ENCODE results near the gene PPP1R9B. TPM values are rescaled to one million over a fixed set of nuclear protein-coding genes. Genes with fewer than 3 reads are reported as not detected.

PPP1R9B gene
- total RNA-seq, 1 experiment from 2014 or later, result 34.8 TPM

GRCh38 chr17:50165867-50166517 lies 15.5 kb upstream of the PPP1R9B start, which contains the start of gene SGCA:
Gene SGCA, plus strand, starts transcription at chr17:50166005. Its CDS starts 36 bp downstream, at chr17:50166041.
- no peak for TF ChIP-seq CTCF (IDR thresholded peaks at IDR 0.05; ENCODE audit: unreplicated experiment)
- Mint-ChIP-seq H3K4me1 (ENCODE audit: insufficient read depth, unreplicated experiment) (peaks cover 16% of the 10 kb centered on the region), H3K27me3 (ENCODE audit: insufficient read depth, unreplicated experiment) (no peaks in the 10 kb centered on the region), H3K4me3 (ENCODE audit: unreplicated experiment) (no peak within 1 kb of the TSS), H3K36me3 (ENCODE audit: insufficient read depth, unreplicated experiment) (peaks cover 5% of the 10 kb centered on the region), H3K9me3 (ENCODE audit: unreplicated experiment) (no peaks in the 10 kb centered on the region), H3K27ac (ENCODE audit: low read depth, unreplicated experiment) (no peak within 1 kb of the TSS)
- no peak for DNase-seq (ENCODE audit: unreplicated experiment)
- BruUV-seq (replicated peaks), result no TSS peak
- intact Hi-C loops (cut with micrococcal nuclease), result no loop called here
- POLR2A ChIA-PET, result interaction anchor here (1.4 kb wide), 1 partner anchor 32 kb away, joined by 3 read pairs; no protein-coding TSS in a partner anchor
- CTCF ChIA-PET, result interaction anchor here (0.6 to 2.4 kb wide), 5 partner anchors 31 to 132 kb away, joined by 3 to 8 read pairs (median 3); no protein-coding TSS in a partner anchor

GRCh38 chr17:50165466-50165865 lies 15.0 kb upstream of the PPP1R9B start:
- ChIA-PET POLR2A (interaction anchor here (0.7 to 1.4 kb wide), 2 partner anchors 14 to 33 kb away, joined by 3 read pairs; no protein-coding TSS in a partner anchor), CTCF (interaction anchor here (0.6 to 2.4 kb wide), 7 partner anchors 12 to 608 kb away, joined by 3 to 8 read pairs (median 3); no protein-coding TSS in a partner anchor)
- no peak for TF ChIP-seq CTCF (IDR thresholded peaks at IDR 0.05; ENCODE audit: unreplicated experiment)
- H3K27me3 Mint-ChIP-seq (ENCODE audit: insufficient read depth, unreplicated experiment), result no peaks in the 10 kb centered on the region
- no TSS peak for BruUV-seq (replicated peaks)
- peaks cover 5% of the 10 kb centered on the region for H3K36me3 Mint-ChIP-seq (ENCODE audit: insufficient read depth, unreplicated experiment)
- intact Hi-C loops (cut with micrococcal nuclease), result no loop called here
- peaks cover 20% of the 10 kb centered on the region for H3K4me1 Mint-ChIP-seq (ENCODE audit: insufficient read depth, unreplicated experiment)
- H3K27ac Mint-ChIP-seq (ENCODE audit: low read depth, unreplicated experiment), result no peak overlapping the region
- no peak overlapping the region for H3K4me3 Mint-ChIP-seq (ENCODE audit: unreplicated experiment)
- H3K9me3 Mint-ChIP-seq (ENCODE audit: unreplicated experiment), result no peaks in the 10 kb centered on the region
- DNase-seq (ENCODE audit: unreplicated experiment), result no peak

- ChIA-PET CTCF (interaction anchor here (0.6 to 2.4 kb wide), 6 partner anchors 13 to 608 kb away, joined by 3 to 8 read pairs (median 3); no protein-coding TSS in a partner anchor), POLR2A (interaction anchor here (0.7 to 1.4 kb wide), 2 partner anchors 14 to 33 kb away, joined by 3 read pairs; no protein-coding TSS in a partner anchor)
- Mint-ChIP-seq H3K9me3 (ENCODE audit: unreplicated experiment) (no peaks in the 10 kb centered on the region), H3K4me1 (ENCODE audit: insufficient read depth, unreplicated experiment) (peaks cover 20% of the 10 kb centered on the region), H3K27me3 (ENCODE audit: insufficient read depth, unreplicated experiment) (no peaks in the 10 kb centered on the region), H3K36me3 (ENCODE audit: insufficient read depth, unreplicated experiment) (peaks cover 5% of the 10 kb centered on the region), H3K4me3 (ENCODE audit: unreplicated experiment) (no peak overlapping the region), H3K27ac (ENCODE audit: low read depth, unreplicated experiment) (no peak overlapping the region)
- intact Hi-C loops (cut with micrococcal nuclease), result no loop called here
- BruUV-seq (replicated peaks), result no TSS peak
- no peak for DNase-seq (ENCODE audit: unreplicated experiment)
- TF ChIP-seq CTCF (IDR thresholded peaks at IDR 0.05; ENCODE audit: unreplicated experiment), result no peak
Measured at GRCh38 chr17:50165066-50165465, 14.6 kb upstream of the PPP1R9B start.

GRCh38 chr17:50164697-50164988 lies 14.2 kb upstream of the PPP1R9B start:
- CTCF ChIA-PET, result interaction anchor here (1.5 to 2.4 kb wide), 2 partner anchors 32 to 70 kb away, joined by 4 to 8 read pairs; no protein-coding TSS in a partner anchor
- peaks cover 5% of the 10 kb centered on the region for H3K36me3 Mint-ChIP-seq (ENCODE audit: insufficient read depth, unreplicated experiment)
- no TSS peak for BruUV-seq (replicated peaks)
- no peak for TF ChIP-seq CTCF (IDR thresholded peaks at IDR 0.05; ENCODE audit: unreplicated experiment)
- no peaks in the 10 kb centered on the region for H3K9me3 Mint-ChIP-seq (ENCODE audit: unreplicated experiment)
- no peaks in the 10 kb centered on the region for H3K27me3 Mint-ChIP-seq (ENCODE audit: insufficient read depth, unreplicated experiment)
- DNase-seq (ENCODE audit: unreplicated experiment), result no peak
- no peak overlapping the region for H3K27ac Mint-ChIP-seq (ENCODE audit: low read depth, unreplicated experiment)
- no peak overlapping the region for H3K4me3 Mint-ChIP-seq (ENCODE audit: unreplicated experiment)
- intact Hi-C loops (cut with micrococcal nuclease), result no loop called here
- H3K4me1 Mint-ChIP-seq (ENCODE audit: insufficient read depth, unreplicated experiment), result peaks cover 20% of the 10 kb centered on the region
- POLR2A ChIA-PET, result no interaction called here
